PC-9 (cell line): Measurements from ENCODE around the gene PROK2. TPM values are rescaled to one million over a fixed set of nuclear protein-coding genes. Genes with fewer than 3 reads are reported as not detected.

Source experiments
- BruUV-seq: library from RNA; stranded (reverse); fragments of 400-500 nt; replicated peaks from 2 replicates; lab custom pipeline; 2021; lab: Mats Ljungman, UMichigan
- CTCF ChIA-PET: fragments of 300-600 bp; sonication (Branson Sonifier 250); formaldehyde crosslinking; loops from one replicate; lab custom pipeline; 2022; ENCODE audit warnings: antibody characterized with exemption; lab: Charles Lee
- POLR2A ChIA-PET: fragments of 300-600 bp; sonication (Branson Sonifier 250); formaldehyde crosslinking; loops from one replicate; lab custom pipeline; 2022; ENCODE audit warnings: antibody characterized with exemption; ENCODE audit not compliant: unreplicated experiment; lab: Charles Lee
- DNase-seq, 2 experiments: peaks; one replicate each; pipeline versions ENCODE4 v3.0.0 to v3.0.0-alpha.2; 2015 to 2022; ENCODE audit warnings: mixed read lengths in 1 of 2
- H2AFZ ChIP-seq: fragments of 200-600 bp; sonication (generic); 2 replicates; pipeline ENCODE4 v1.8.1; 2017; ENCODE audit warnings: antibody characterized with exemption
- H3F3A ChIP-seq: fragments of 200-600 bp; sonication (generic); 2 replicates; pipeline ENCODE4 v1.8.1; 2017; ENCODE audit warnings: antibody characterized with exemption, mild to moderate bottlenecking, low read depth; ENCODE audit not compliant: insufficient read depth
- H3K27ac ChIP-seq: fragments of 200-600 bp; sonication (generic); 2 replicates; pipeline ENCODE4 v1.6.1; 2016; ENCODE audit warnings: mixed run types
- H3K27me3 ChIP-seq: fragments of 200-600 bp; sonication (generic); 2 replicates; pipeline ENCODE4 v1.6.1; 2016; ENCODE audit warnings: low read depth, mixed run types; ENCODE audit not compliant: insufficient read depth
- H3K36me3 ChIP-seq: fragments of 200-600 bp; sonication (generic); 2 replicates; pipeline ENCODE4 v1.6.1; 2016; ENCODE audit warnings: low read depth, mixed run types
- H3K4me1 ChIP-seq: fragments of 200-600 bp; sonication (generic); replicated peaks from 2 replicates; pipeline ENCODE4 v1.6.1; 2016; ENCODE audit warnings: mixed run types; ENCODE audit not compliant: insufficient read depth
- H3K4me2 ChIP-seq: fragments of 200-600 bp; sonication (generic); 2 replicates; pipeline ENCODE4 v1.6.1; 2017; ENCODE audit warnings: mixed run types
- H3K4me3 ChIP-seq: fragments of 200-600 bp; sonication (generic); 2 replicates; pipeline ENCODE4 v1.6.1; 2016; ENCODE audit warnings: mixed run types
- H3K79me2 ChIP-seq: fragments of 200-600 bp; sonication (generic); 2 replicates; pipeline ENCODE4 v1.6.1; 2017; ENCODE audit warnings: low read depth, mixed run types
- H3K9me2 ChIP-seq: fragments of 200-600 bp; sonication (generic); 2 replicates; pipeline ENCODE4 v1.8.1; 2017; ENCODE audit warnings: mild to moderate bottlenecking; ENCODE audit not compliant: insufficient read depth
- H3K9me3 ChIP-seq: fragments of 200-600 bp; sonication (generic); 2 replicates; pipeline ENCODE4 v1.8.1; 2016; ENCODE audit warnings: low read depth; ENCODE audit not compliant: insufficient read depth
- H4K20me1 ChIP-seq: fragments of 200-600 bp; sonication (generic); 2 replicates; pipeline ENCODE4 v1.8.1; 2017; ENCODE audit not compliant: insufficient read depth
- CTCF ChIP-seq: fragments of 200-600 bp; sonication (generic); conservative IDR thresholded peaks from 2 replicates; pipeline ENCODE4 v1.6.1; 2017; ENCODE audit warnings: mixed run types, antibody characterized with exemption, mild to moderate bottlenecking, moderate library complexity
- EZH2 ChIP-seq: fragments of 200-600 bp; sonication (generic); IDR thresholded peaks from 2 replicates; pipeline ENCODE4 v1.8.0; 2017; ENCODE audit warnings: antibody characterized with exemption, low read depth
- intact Hi-C: fragments of 100-400 bp; cut with micrococcal nuclease; formaldehyde crosslinking; loops from one replicate; pipeline ENCODE4 v1.10.0; 2022; ENCODE audit not compliant: unreplicated experiment
- total RNA-seq: library from RNA; stranded (reverse); gene quantifications from 2 replicates; pipeline ENCODE4 v1.2.3, GENCODE V29; 2021

The PROK2 gene
- total RNA-seq, 1 experiment from 2014 or later: not detected

GRCh38 chr3:71787851-71788405, 3.0 kb upstream of the PROK2 start:
- no peaks in the 10 kb centered on the region for H3K9me2 ChIP-seq
- H3K4me3 ChIP-seq: no peak overlapping the region
- no peaks in the 10 kb centered on the region for H3K4me1 ChIP-seq
- no peaks in the 10 kb centered on the region for H3K27me3 ChIP-seq
- no peak overlapping the region for H2AFZ ChIP-seq
- H3K36me3 ChIP-seq: no peaks in the 10 kb centered on the region
- intact Hi-C loops: no loop called here
- no peak overlapping the region for H3K4me2 ChIP-seq
- no TSS peak for BruUV-seq
- H4K20me1 ChIP-seq: no peaks in the 10 kb centered on the region
- H3K9me3 ChIP-seq: no peaks in the 10 kb centered on the region
- no peak for TF ChIP-seq CTCF
- TF ChIP-seq EZH2: no peak
- no peaks in the 10 kb centered on the region for H3F3A ChIP-seq
- no peak overlapping the region for H3K27ac ChIP-seq
- H3K79me2 ChIP-seq: no peaks in the 10 kb centered on the region
- no peak for DNase-seq
- POLR2A ChIA-PET: no interaction called here
- CTCF ChIA-PET: no interaction called here

DNA sequence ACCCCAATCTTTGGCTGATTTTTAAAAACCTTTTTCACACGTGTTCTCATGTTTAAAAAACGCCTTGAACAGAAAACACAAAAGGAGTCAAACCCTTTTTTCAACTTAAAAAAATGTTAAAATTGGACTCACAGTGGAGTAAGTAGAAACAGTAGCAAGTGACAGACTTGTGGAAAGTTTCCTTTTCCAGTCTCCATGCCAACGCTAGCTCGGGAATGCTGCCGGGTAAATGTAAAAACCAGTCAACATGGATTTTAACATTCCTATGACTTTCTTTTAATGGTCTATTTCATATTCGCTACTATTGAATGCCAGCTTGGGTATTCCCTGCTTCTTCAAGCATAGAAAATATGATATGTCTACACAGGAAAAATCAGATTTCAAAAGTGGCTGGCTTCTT, 1.6 kb upstream of the PROK2 start:
- H3K9me2 ChIP-seq: no peaks in the 10 kb centered on the region
- TF ChIP-seq EZH2: no peak
- TF ChIP-seq CTCF: no peak
- H3K4me1 ChIP-seq: no peaks in the 10 kb centered on the region
- no TSS peak for BruUV-seq
- H3K4me2 ChIP-seq: no peak overlapping the region
- no peaks in the 10 kb centered on the region for H3K79me2 ChIP-seq
- no peak overlapping the region for H3K27ac ChIP-seq
- no peaks in the 10 kb centered on the region for H3K9me3 ChIP-seq
- H3K4me3 ChIP-seq: no peak overlapping the region
- H3F3A ChIP-seq: no peaks in the 10 kb centered on the region
- ChIA-PET CTCF (no interaction called here), POLR2A (no interaction called here)
- intact Hi-C loops: no loop called here
- no peaks in the 10 kb centered on the region for H3K27me3 ChIP-seq
- H3K36me3 ChIP-seq: no peaks in the 10 kb centered on the region
- H2AFZ ChIP-seq: no peak overlapping the region
- DNase-seq: no peak
- no peaks in the 10 kb centered on the region for H4K20me1 ChIP-seq

- no TSS peak for BruUV-seq
- Histone ChIP-seq H3K9me2 (no peaks in the 10 kb centered on the region), H3K9me3 (no peaks in the 10 kb centered on the region), H3K4me2 (no peak overlapping the region), H2AFZ (no peak overlapping the region), H3K4me1 (no peaks in the 10 kb centered on the region), H4K20me1 (no peaks in the 10 kb centered on the region), H3K4me3 (no peak overlapping the region), H3K27ac (no peak overlapping the region), H3K79me2 (no peaks in the 10 kb centered on the region), H3K27me3 (no peaks in the 10 kb centered on the region), H3F3A (no peaks in the 10 kb centered on the region), H3K36me3 (no peaks in the 10 kb centered on the region)
- intact Hi-C loops: no loop called here
- no peak for TF ChIP-seq EZH2
- TF ChIP-seq CTCF: no peak
- CTCF ChIA-PET: no interaction called here
- POLR2A ChIA-PET: no interaction called here
- no peak for DNase-seq
These were observed 1.2 kb upstream of the PROK2 start for GRCh38 chr3:71786217-71786549.
